HEK293 (cell line): Measurements from ENCODE around the gene B4GALT4.

Experiments
- CTCF ChIA-PET: fragments of 350-600 bp; formaldehyde crosslinking; extraction: SDS; loops from one replicate; lab custom pipeline; 2021; ENCODE audit warnings: antibody characterized with exemption; lab: Yijun Ruan, JAX
- POLR2A ChIA-PET: fragments of 300-600 bp; formaldehyde crosslinking; extraction: SDS; loops from one replicate; lab custom pipeline; 2020; ENCODE audit warnings: antibody characterized with exemption, inconsistent platforms; lab: Yijun Ruan, JAX
- H3K27ac ChIP-seq: fragments of 200-500 bp; sonication (Bioruptor generic); 2 replicates; pipeline ENCODE4 v1.5.1; 2014; ENCODE audit warnings: low read depth, low read length, control low read depth, inconsistent platforms; ENCODE audit errors: extremely low read depth
- H3K36me3 ChIP-seq, 2 experiments: fragments of 200-500 bp in 1 of 2; sonication (Bioruptor generic) in 1 of 2; 1 replicate in 1 of 2; 2 replicates in 1 of 2; pipeline ENCODE4 v1.5.1; 2014 to 2017; ENCODE audit warnings: inconsistent platforms in 2 of 2, low read length in 2 of 2; ENCODE audit not compliant: control insufficient read depth in 2 of 2, insufficient read depth in 1 of 2
- H3K4me1 ChIP-seq: fragments of 200-500 bp; sonication (Bioruptor generic); 2 replicates; pipeline ENCODE4 v1.5.1; 2014; ENCODE audit warnings: mild to moderate bottlenecking, low read length, inconsistent platforms; ENCODE audit not compliant: control insufficient read depth, insufficient read depth
- H3K4me3 ChIP-seq: 2 replicates; pipeline ENCODE4 v1.5.1; 2011; ENCODE audit warnings: low read depth, mild to moderate bottlenecking, control low read depth, low read length, moderate library complexity
- H3K9me3 ChIP-seq: fragments of 200-500 bp; sonication (Bioruptor generic); 2 replicates; pipeline ENCODE4 v1.5.1; 2014; ENCODE audit warnings: low read depth, low read length, inconsistent platforms; ENCODE audit not compliant: control insufficient read depth, insufficient read depth
- KLF10 ChIP-seq: fragments of 450-650 bp; IDR thresholded peaks from 2 replicates; pipeline ENCODE4 v1.5.1; 2018; ENCODE audit warnings: missing biosample characterization, mild to moderate bottlenecking, missing genetic modification characterization
- KLF9 ChIP-seq: fragments of 450-650 bp; formaldehyde crosslinking; IDR thresholded peaks from 2 replicates; pipeline ENCODE4 v1.5.1; 2016; ENCODE audit warnings: missing biosample characterization, missing genetic modification characterization, low read depth
- OSR2 ChIP-seq: fragments of 450-650 bp; formaldehyde crosslinking; IDR thresholded peaks from 2 replicates; pipeline ENCODE4 v1.5.1; 2016; ENCODE audit warnings: missing biosample characterization, missing genetic modification characterization
- PRDM4 ChIP-seq: fragments of 450-650 bp; formaldehyde crosslinking; IDR thresholded peaks from 2 replicates; pipeline ENCODE4 v1.5.1; 2017; ENCODE audit warnings: missing biosample characterization, missing genetic modification characterization
- SP7 ChIP-seq: fragments of 450-650 bp; formaldehyde crosslinking; IDR thresholded peaks from 2 replicates; pipeline ENCODE4 v1.5.1; 2016; ENCODE audit warnings: missing biosample characterization, missing genetic modification characterization
- TRIM28 ChIP-seq: IDR thresholded peaks from 2 replicates; pipeline ENCODE4 v1.6.1; 2011; ENCODE audit warnings: low read length, control low read depth, borderline replicate concordance
- ZBTB11 ChIP-seq: fragments of 450-650 bp; formaldehyde crosslinking; conservative IDR thresholded peaks from 2 replicates; pipeline ENCODE4 v1.5.1; 2016; ENCODE audit warnings: low read depth, missing biosample characterization, missing genetic modification characterization
- ZNF112 ChIP-seq: fragments of 450-650 bp; formaldehyde crosslinking; IDR thresholded peaks from 2 replicates; pipeline ENCODE4 v1.5.0; 2017; ENCODE audit warnings: missing biosample characterization, missing genetic modification characterization
- ZNF148 ChIP-seq: fragments of 450-650 bp; formaldehyde crosslinking; IDR thresholded peaks from 2 replicates; pipeline ENCODE4 v1.5.0; 2017; ENCODE audit warnings: missing biosample characterization, missing genetic modification characterization, borderline replicate concordance
- ZNF174 ChIP-seq: fragments of 450-650 bp; formaldehyde crosslinking; IDR thresholded peaks from 2 replicates; pipeline ENCODE4 v1.5.0; 2017; ENCODE audit warnings: missing biosample characterization, mild to moderate bottlenecking, missing genetic modification characterization
- ZNF221 ChIP-seq: fragments of 450-650 bp; formaldehyde crosslinking; IDR thresholded peaks from 2 replicates; pipeline ENCODE4 v1.5.1; 2017; ENCODE audit warnings: missing biosample characterization, missing genetic modification characterization, borderline replicate concordance
- ZNF239 ChIP-seq: fragments of 450-650 bp; formaldehyde crosslinking; IDR thresholded peaks from 2 replicates; pipeline ENCODE4 v1.5.1; 2016; ENCODE audit warnings: missing biosample characterization, missing genetic modification characterization
- ZNF426 ChIP-seq: fragments of 450-650 bp; formaldehyde crosslinking; IDR thresholded peaks from 2 replicates; pipeline ENCODE4 v1.5.1; 2017; ENCODE audit warnings: missing biosample characterization, missing genetic modification characterization, mild to moderate bottlenecking, inconsistent platforms, moderate library complexity
- ZNF488 ChIP-seq: fragments of 450-650 bp; formaldehyde crosslinking; IDR thresholded peaks from 2 replicates; pipeline ENCODE4 v1.5.1; 2016; ENCODE audit warnings: missing biosample characterization, missing genetic modification characterization
- ZNF561 ChIP-seq: fragments of 450-650 bp; IDR thresholded peaks from 2 replicates; pipeline ENCODE4 v1.5.1; 2018; ENCODE audit warnings: missing biosample characterization, missing genetic modification characterization, borderline replicate concordance
- ZNF596 ChIP-seq: fragments of 450-650 bp; IDR thresholded peaks from 2 replicates; pipeline ENCODE4 v1.5.0; 2018; ENCODE audit warnings: missing biosample characterization, mild to moderate bottlenecking, missing genetic modification characterization, moderate library complexity
- ZNF639 ChIP-seq: fragments of 450-650 bp; formaldehyde crosslinking; IDR thresholded peaks from 2 replicates; pipeline ENCODE4 v1.5.1; 2016; ENCODE audit warnings: missing biosample characterization, missing genetic modification characterization
- ZNF843 ChIP-seq: fragments of 450-650 bp; formaldehyde crosslinking; IDR thresholded peaks from 2 replicates; pipeline ENCODE4 v1.5.1; 2016; ENCODE audit warnings: missing biosample characterization, missing genetic modification characterization
- ZSCAN4 ChIP-seq: fragments of 450-650 bp; formaldehyde crosslinking; IDR thresholded peaks from 2 replicates; pipeline ENCODE4 v1.5.1; 2017; ENCODE audit warnings: missing biosample characterization, missing genetic modification characterization

Gene B4GALT4

GRCh38 chr3:119175872-119176756 lies 64.6 kb downstream of the B4GALT4 start:
- Histone ChIP-seq H3K4me3 (no peak overlapping the region), H3K27ac (no peak overlapping the region), H3K9me3 (no peaks in the 10 kb centered on the region), H3K36me3 (no peaks in the 10 kb centered on the region), H3K4me1 (no peaks in the 10 kb centered on the region)
- ChIA-PET POLR2A (no interaction called here), CTCF (no interaction called here)
- no peak for TF ChIP-seq SP7 (tag by site-specific recombination)
- TF ChIP-seq ZNF221 (tag by site-specific recombination): no peak
- TF ChIP-seq KLF9 (tag by site-specific recombination): no peak
- no peak for TF ChIP-seq ZBTB11 (tag by site-specific recombination)
- TF ChIP-seq ZNF112 (tag by site-specific recombination): no peak
- TF ChIP-seq TRIM28: no peak
- no peak for TF ChIP-seq ZNF561 (tag by site-specific recombination)
- TF ChIP-seq ZNF488 (tag by site-specific recombination): no peak
- no peak for TF ChIP-seq ZNF174 (tag by site-specific recombination)
- no peak for TF ChIP-seq ZNF843
- TF ChIP-seq ZNF426 (tag by site-specific recombination): no peak
- TF ChIP-seq KLF10 (tag by site-specific recombination): no peak
- no peak for TF ChIP-seq ZNF148
- no peak for TF ChIP-seq OSR2 (tag by site-specific recombination)
- no peak for TF ChIP-seq PRDM4
- no peak for TF ChIP-seq ZNF639 (tag by site-specific recombination)
- no peak for TF ChIP-seq ZNF239
- no peak for TF ChIP-seq ZNF596
- no peak for TF ChIP-seq ZSCAN4
